ENCODE results near the gene CTU2.

The CTU2 gene

DNA sequence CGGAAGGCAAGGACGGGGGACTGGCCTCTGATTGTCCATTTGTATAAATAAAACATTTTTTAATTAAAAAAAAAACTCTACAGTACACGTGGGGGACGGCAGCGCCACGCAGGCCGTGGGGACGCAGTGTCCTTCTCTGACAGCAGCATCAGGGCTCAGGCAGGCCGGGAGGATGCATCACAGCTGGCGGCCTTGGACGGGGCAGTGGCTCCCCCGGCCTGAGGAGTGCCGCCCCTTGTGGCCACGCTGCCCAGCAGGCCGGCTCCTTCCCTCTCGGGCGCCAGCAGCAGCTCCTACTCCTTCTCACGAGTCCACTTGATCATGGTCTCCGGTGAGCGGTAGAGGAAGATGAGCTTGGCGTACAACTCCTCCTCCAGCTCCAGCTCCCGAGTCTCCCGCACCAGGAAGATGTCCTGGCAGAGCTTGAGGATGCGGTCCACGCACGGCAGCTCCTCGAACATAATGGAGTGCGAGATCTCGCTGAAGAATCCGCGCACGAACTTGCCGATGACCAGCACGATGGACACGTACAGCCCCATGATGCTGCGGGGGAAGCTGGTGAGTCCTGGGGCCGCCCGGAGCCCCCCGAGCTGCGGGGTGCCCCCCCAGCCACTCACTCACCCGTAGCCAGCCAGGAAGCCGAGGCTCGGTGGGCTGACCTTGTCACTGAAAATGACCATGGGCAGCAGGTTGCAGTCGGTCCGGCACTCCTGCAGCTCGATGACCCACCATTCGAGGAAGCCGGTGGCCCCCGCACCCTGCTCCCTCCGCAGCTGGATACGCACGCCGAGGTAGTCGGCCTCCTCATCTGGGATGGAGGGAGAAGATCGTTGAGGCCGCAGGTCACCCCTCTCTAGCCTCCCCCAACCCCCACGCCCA, 9.2 kb downstream of the CTU2 start:
- no peak for DNase-seq

DNA sequence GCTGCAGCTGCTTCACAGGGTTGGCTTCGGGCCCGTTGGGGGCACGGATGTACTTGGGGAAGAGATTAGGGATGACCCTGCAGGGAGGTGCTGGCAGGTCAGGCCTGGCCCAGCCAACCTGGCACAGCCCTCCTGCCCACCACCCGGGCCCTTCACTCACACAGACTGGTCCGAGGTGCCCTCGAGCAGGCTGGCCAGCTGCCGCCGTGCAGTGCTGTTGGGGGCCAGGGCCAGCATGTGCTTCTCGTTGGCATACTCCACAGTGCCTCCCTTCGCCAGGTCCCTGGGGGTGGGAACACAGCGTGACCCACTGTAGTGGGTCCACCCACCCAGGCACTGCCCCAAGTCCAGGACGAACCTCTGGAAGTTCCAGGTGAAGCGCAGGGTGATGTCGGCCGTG, 9.9 kb downstream of the CTU2 start:
- no peak for DNase-seq

GRCh38 chr16:88716601-88717001, 10.3 kb downstream of the CTU2 start:
- no peak for DNase-seq

GRCh38 chr16:88718178-88718577, 11.9 kb downstream of the CTU2 start:
- no peak for DNase-seq

- DNase-seq, result no peak
Observed at GRCh38 chr16:88719267-88719932, 13.1 kb downstream of the CTU2 start.

- DNase-seq, result no peak
Observed at GRCh38 chr16:88719933-88720296, 13.6 kb downstream of the CTU2 start.

GRCh38 chr16:88720396-88720970, 14.2 kb downstream of the CTU2 start:
- DNase-seq, result no peak

GRCh38 chr16:88721236-88721635, 14.9 kb downstream of the CTU2 start:
- DNase-seq, result no peak

DNA sequence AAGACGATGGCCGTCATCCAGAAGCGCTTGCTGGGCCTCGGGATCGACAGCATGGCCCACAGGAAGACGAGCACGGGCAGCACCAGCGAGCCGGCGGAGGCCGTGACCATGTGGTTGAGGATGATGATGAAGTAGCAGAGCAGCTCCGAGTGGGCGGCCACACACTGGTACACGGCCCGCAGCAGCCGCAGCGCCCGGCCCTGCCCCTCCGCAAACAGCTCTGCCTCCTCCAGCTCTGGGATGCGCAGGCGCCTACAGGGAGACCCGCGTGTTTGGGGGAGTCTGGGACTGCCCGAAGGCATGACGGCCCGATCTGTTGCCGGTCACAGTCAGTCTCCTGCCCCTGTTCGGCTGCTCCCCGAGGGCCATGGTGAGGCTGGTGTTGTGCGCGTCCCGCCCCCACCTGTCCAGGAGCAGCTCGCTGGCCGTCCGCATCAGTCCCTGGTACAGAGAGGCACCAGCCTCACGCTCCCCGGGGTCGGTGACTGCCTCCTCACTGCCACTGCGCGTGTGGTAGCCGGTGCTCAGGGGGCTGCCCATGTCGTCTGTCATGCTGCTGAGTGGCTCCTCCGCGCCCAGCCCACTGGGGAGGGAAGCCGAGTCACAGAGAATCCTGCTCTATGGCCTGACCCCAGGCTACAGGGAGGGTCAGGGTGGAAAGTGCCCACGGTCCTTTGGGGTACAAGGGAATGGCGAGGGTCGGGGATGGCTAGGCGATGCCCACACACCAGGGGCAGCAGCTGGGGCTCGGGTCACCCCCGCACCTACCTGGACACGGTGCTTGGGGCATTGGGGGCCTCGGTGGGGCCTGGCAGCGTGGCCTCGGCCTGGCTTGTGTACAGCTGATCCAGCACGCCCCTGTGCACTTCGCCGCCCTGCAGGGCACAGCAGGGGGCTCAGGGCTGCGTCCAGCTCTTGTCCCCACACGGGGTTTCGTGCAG, 15.8 kb downstream of the CTU2 start:
- no peak for DNase-seq

- DNase-seq, result no peak
Observed at GRCh38 chr16:88722784-88723506, 16.6 kb downstream of the CTU2 start.

GRCh38 chr16:88723507-88723887, 17.2 kb downstream of the CTU2 start:
- DNase-seq, result no peak

DNA sequence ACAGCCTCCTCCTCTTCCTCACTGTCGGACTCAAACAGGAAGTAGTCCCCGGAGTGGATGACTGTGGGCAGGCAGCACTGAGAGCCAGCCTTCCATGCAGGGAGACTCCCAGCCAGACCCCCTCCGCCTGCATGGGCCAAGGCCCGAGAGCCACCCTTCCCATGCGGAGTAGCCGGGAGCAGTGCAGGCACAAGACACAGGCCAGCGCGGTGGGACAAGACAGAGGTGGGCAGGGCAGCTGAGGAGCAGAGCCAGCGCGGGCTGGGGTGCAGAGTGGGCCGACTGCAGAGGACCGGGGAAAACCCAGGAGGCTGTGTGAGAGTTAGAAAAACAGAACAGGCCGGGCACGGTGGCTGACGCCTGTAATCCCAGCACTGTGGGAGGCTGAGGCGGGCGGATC, 17.6 kb downstream of the CTU2 start:
- DNase-seq, result no peak

DNA sequence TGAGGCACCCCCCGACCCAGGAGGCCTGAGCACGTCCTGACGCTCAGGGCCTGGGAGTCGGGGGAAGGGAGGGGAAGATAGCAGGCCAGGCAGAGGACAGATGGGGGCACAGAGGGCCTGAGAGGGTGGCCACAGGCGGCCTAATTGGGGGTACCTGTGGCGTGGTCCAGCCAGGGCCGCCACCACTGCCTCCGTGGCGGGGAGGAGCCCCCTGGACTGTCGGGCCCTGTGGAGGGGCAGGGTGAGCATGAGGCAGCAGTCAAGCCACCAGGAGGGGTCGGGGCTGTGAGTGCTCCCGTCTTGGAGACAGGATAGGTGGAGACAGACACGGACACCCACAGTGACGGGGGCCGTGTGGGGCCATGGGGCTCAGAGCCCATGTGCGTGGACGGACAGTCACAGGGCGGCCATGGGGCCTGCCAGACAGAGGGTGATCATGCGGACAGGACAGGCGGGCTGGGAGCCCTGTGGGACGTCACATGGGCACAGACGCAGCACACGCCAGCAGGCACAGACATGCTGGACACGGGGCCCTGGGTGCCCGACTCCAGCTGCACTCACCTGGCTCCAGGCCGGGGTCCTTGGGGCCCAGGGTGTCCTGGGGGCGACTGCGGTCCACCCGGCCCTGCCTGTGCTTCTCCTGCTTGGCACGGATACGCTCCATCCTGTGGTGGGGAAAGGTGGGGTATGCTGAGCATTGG, 18.7 kb downstream of the CTU2 start:
- no peak for DNase-seq

GRCh38 chr16:88725609-88726407, 19.5 kb downstream of the CTU2 start:
- peak; percentile 5 for DNase-seq

DNA sequence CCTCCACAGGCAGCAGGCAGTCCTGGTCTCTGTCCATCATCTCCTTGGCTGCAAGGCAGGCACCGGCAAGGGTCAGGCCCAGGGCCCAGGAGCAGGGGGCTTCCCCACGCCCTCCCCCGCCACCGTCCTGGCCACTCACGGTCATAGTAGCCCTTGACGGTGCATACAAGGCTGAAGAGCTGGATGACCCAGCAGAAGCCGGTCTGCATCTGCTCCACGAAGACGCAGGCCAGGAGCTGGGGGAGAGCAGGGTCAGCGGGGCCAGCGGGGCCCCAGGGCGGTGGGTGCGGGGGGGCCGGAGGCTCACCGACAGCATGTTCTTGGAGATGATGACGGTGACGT, 20.1 kb downstream of the CTU2 start:
- DNase-seq, result no peak

DNA sequence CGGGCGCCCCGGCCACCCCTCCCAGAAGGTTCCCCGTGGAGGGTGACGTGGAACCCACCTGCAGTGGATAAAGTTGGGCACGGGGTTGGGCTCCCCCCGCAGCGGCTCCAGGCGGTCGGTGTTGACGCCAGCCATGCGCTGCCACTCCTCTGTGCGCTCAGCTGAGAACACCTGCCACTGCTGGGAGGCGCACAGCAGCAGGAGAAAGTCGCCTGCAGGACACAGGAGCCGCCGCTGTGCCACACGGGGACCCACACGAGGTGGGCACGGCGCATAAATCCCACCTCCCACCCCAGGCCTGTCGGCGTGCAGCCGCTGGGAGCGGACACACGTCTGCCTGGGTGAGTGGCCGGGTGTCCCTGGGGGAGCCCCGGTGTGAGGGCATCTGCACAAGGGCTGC, 20.7 kb downstream of the CTU2 start:
- DNase-seq, result peak; percentile 60

GRCh38 chr16:88727871-88728270, 21.6 kb downstream of the CTU2 start:
- peak; percentile 21 for DNase-seq

GRCh38 chr16:88730632-88731607, 24.6 kb downstream of the CTU2 start:
- peak; percentile 5 for DNase-seq

GRCh38 chr16:88731699-88732098, 25.4 kb downstream of the CTU2 start:
- no peak for DNase-seq
